NCI-H1930 (cell line): ENCODE results near the gene RANGRF.

Source experiments
- DNase-seq, 2 experiments: peaks; one replicate each; lab custom pipeline; 2025; lab: John Stamatoyannopoulos, UW

The RANGRF gene

GRCh38 chr17:8274816-8275215 lies 13.7 kb upstream of the RANGRF start:
- no peak for DNase-seq

DNA sequence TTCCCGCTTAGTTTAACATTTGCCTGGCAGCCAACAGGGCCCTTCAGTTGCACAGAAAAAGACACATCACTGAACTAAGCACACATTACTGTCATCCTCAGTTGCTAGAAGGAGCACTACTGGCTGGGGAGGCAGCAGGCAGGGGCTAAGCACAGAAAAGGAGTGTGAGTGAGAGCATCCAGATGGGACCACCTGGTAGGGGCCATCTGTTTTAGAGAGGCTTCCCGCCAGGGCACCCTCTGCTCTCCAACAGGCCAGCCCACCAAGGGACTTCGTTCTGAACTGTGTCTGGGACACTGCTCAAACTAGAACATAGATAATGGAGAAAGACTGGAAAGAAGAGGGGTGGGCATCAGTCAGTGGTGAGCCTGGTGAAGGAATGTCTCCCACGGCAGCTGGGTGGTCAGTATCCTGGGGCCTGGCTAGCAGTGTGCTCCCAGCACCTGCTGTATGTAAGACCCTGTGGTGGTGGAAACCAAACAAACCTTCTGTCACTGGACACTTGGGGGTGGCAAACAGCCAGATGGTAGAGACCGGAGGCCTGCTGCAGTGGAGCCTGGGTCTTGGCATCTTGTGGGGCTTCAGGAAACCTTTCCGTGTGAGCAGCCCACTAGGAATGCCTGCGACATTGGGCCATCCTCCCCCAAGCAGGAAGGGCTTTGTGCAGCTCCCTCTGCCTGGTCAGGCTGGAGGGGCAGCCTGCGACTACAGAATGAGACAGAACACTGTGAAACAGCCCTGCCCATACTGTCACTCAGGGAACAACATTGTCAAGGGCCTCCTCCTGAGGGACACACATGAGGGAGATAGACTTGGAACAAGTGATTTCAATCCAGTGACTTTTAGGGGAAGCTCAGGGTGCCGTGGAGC lies 12.8 kb upstream of the RANGRF start:
- DNase-seq = no peak

DNA sequence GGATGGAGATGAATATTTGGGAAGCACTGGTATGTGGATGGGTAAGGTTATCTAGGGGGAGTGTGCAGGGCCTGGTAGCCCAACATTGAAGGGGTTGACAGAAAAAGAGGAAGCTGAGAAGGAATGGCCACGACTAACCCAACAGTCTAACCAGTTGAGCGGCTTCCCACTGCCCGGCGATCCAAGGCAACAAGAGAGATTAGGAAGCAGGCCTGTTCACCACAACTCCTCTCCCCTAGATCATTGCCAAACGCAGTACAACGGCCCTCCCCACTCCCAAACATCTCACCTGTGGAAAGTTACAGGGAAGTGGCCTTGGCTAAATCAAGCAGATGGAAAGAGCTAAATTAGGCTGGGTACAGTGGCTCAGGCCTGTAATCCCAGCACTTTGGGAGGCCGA lies 11.2 kb upstream of the RANGRF start:
- DNase-seq = no peak

- no peak for DNase-seq
Measured at GRCh38 chr17:8282345-8282744, 6.1 kb upstream of the RANGRF start.

- DNase-seq = no peak
Measured at GRCh38 chr17:8283356-8283755, 5.1 kb upstream of the RANGRF start.

- no peak for DNase-seq
Measured at GRCh38 chr17:8284126-8284525, 4.3 kb upstream of the RANGRF start.

DNA sequence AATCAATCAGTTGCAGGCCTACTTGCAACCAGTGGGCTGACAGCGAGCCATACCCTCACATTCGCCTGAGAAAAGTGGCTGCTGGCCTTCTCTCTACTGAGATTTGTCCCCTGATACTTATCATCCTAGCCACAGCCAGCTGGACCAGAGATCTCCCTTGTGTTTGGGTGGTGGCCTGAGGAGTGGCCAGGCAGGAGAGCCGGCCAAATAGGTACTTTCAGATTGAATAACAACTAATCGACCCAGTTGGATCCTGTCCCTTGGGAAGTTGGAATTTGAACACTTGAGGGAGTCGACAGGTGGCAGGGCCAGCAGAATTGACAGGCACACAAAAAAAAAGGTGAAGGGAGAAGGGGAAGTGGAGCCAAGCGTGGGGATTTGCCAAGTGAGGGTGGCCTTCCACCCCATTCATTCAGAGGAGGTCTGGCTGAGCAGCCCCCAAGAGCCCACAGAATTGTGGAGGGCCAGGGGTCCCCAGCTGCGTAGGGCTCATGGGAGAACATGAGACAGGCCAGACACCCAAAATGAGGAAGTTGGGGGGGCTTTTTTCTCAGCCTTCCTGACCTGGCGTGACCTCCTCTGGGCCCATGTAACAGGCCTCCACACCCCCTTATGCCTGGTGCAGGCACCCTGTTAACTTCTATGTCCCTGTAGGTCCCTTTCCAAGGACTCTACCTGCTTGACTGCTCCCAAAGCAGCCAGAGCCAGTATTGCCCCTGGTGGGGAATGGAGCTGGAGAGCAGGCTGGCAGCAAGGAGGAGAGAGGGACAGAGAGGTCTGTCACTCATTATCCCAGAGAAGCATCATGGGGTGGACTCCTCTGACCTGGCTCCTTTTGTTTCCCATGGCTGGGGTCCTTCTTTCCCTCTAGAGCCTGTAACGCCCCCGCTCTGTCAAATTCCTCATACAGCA lies 2.9 kb upstream of the RANGRF start:
- no peak for DNase-seq

GRCh38 chr17:8287651-8288335 lies 677 bp upstream of the RANGRF start:
- DNase-seq = no peak

GRCh38 chr17:8289103-8289397 lies 580 bp downstream of the RANGRF start:
- DNase-seq = peak in 1 of 2 experiments; percentile 34

DNA sequence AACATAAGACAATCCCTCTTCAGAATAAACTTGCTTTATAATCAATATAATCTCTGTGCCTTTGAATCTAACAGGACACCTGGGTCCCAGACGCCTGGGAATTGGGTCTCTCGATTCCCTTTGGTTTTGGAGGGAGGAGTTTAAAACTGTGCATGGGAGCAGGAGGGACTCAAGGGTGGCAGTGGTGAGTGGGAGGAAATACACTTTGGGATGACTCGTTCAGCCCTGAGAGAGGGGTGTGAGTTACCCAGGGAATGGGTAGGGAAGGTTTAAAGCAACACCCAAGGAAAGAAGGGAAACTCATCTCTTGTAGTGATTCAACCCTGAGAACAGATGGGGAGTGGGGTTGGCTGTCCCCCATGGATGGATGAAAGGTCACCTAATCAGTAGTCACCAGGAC lies 1.6 kb downstream of the RANGRF start:
- DNase-seq = no peak

GRCh38 chr17:8292639-8293395 lies 4.3 kb downstream of the RANGRF start:
- DNase-seq = no peak

DNA sequence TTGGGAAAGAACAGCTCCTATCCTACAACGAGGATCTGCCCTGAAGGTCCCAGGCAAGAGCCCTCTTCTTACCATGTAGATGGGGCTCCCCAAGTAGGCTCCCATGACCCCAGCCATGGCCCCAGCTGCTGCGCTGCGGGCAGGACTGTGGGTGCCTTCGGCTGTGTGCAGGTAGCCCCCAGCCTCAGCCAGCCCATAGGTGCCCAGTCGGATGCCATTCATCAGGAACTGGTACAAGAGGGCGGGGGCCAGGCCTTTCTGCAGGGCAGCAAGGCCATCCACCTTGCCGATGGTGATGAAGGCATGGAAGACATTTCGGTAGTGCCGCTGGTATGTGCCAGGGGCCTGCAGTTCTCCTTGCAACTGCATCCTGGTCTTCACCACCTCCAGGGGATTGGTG lies 5.9 kb downstream of the RANGRF start:
- DNase-seq = no peak

DNA sequence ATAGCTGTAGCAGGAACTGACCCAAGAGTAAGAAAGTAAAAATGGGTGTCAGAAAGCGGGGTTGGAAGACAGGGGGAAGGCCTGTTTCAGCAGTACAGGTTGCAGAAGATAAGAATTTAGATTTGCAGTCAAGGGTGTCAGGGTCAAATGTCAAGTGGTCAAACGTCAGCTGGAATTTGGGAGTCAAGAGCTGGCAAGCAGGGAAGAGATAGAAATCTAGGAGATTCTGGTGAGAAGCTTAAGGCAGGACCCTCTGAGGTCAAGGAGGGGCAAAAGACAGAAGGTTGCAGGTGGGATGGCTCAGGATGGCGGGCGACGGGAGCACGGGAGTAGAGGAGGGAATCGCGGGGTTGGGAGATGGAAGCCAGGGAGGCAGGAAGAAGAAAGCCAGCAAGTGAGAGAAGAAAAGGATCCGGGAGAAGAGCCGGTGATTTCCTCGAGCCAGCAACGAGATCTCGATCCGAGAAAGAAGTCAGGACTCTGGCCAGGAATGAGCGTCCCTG lies 6.4 kb downstream of the RANGRF start:
- no peak for DNase-seq

DNA sequence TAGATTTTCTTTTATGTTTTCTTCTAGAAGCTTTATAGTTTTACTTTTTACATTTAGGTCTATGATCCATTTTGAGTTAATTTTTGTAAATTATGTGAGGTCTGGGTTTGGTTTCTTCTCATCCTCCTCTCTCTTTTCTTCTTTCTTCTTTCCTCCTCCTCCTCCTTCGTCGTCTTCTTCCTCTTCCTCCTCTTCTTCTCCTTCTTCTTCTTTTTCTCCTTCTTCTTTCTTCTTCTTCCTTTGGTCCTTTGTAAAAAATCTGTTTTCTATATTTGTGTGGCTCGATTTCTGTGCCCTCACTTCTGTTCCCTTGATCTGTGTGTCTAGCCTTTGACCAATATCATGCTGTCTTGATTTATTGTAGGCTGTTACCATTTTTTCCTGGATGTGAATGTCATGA lies 11.8 kb downstream of the RANGRF start:
- DNase-seq = no peak

DNA sequence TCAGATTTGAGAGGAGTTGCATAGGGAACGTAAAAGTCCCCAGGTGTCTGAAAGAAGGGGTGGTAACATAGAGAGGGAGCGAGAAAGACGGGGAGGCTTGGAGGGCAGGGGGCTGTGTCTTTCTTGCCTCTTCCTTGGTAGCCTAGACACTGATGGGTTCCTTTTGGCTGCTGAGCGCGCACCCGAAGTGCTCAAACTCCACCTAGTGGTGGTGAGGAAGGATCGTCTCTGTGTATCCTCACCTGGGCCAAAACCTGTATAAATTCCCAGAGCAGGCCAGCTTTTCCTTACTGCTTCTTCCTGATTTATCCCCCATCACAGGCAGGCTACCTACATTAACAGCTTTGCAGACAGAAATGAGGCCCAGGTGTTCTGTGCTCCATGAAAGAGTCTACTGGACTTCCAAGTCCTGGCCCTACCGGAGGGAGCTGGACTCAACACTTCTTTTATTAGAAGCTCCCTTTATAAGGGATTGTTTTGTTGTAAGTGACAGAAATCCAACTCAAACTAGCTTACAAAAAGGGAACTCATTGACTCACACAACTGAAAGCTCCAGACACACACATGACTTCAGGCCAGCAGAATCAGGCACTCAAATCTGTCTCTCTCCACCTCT lies 12.3 kb downstream of the RANGRF start:
- DNase-seq = peak; percentile 61 to 73

DNA sequence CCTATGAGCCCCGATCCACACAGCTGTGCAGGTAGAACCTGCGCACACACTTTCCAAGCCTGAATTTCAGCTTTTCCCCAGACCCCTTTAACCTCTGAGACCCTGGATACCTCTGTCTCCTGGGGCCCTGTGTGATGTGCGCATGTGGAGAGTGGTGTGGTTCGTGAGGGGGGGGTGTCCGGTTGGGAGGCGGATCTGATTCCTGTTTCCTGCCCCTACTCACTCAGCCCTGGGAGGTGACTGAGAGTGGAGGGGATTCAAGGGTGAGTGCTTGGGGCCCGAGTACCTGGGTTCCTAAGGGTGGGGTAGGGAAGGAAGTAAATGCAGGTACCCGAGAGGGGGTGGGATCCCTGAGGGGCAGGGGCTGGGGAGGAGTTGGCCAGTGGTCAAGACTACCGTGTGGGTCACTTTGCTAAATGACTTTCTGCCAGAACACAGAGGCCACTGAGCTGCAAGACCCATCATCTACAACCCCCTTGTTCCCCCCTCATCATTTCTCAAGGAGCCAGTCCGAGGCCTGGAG lies 22.2 kb downstream of the RANGRF start:
- DNase-seq = no peak

GRCh38 chr17:8311131-8311790 lies 22.8 kb downstream of the RANGRF start:
- DNase-seq = no peak

GRCh38 chr17:8312251-8312650 lies 23.8 kb downstream of the RANGRF start:
- DNase-seq = no peak

- DNase-seq = no peak
Measured at GRCh38 chr17:8312726-8313600, 24.5 kb downstream of the RANGRF start.
